Cortex of kidney (tissue), 1 donor: ENCODE results near the gene DMD.
"Not testable (repeated sequence)": the region's sequence is repeated elsewhere in the genome, so short reads cannot be mapped to it uniquely, and the experiment has no call there.

ENCODE experiments used
- DNase-seq: peaks from one replicate; lab custom pipeline; 2025; lab: John Stamatoyannopoulos, UW

DMD gene

DNA sequence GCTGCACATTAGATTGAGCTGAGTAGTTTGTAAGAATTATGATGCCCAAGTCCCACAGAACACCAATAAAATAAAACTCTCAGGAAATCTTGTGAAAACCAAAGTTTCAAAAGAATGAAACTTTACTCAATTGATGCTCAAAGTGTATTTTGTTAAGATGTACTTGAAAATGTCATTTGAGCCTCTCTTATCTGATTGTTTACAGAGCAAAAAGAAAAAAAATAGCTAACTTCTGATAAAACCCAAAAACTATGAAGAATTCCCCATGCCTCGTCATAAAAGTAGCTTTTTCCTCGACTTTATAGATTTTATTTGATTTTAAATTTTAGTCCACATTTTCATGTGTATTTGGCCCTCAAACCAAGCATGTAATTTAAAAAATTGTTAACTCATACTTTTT lies 1618.0 kb downstream of the DMD start:
- no peak for DNase-seq

DNA sequence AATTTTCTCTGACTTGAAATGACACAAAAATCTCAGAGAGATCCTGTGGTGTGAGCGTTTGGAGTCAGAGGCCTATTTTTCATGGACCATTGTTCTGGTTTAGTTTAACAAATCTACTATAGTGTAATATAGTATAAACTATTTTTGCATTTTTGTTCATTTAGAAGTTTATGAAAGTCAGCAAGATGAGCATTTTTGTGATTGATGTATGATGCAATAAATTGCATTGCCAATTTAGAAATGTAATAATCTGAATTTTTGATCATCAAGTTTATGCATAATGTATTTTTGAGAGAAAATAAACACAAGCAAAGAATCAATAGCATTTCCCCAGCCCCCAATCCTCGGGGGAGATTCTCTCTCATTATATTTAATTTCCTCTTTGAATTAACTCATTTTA lies 1620.0 kb downstream of the DMD start:
- DNase-seq = no peak

DNA sequence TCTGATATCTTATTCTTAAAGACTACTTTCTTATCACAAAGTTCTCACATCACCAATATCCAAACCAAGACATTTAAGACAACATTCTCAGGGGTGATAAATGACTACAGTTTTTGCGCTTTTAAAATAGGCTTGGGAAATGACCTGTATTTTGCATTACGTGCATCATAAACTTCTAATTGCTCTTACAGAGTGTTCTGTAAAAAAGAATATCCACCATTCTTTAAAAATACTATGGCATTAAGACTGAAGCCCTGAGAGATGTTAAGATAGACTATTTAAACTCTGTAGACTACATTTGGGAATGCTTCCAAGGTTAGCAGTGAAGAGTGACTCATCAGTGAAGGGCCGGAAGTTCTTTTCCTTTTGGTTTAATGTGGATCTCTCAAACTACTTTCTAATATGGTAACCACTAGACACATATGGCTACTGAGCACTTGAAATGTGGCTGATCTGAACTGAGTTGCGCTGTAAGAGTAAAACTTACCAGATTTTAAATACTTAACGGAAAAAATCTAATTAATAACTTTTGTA lies 1620.7 kb downstream of the DMD start:
- no peak for DNase-seq

DNA sequence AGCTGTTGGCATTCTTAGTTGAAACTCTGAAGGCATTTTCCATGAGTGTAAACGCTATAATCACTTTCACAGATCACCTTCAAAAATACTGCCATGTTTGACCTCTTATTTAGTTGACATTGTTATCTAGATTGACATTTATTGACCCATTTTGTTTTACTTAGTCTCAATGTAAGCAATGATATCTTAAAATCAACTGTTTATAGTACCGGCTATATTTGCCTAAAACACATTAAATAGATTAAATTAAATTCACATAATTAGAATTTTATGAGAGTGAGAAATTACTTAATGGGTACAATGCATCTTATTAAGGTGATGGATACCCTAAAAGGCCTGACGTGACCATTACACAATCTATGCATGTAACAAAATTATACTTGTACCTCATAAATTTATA lies 1621.8 kb downstream of the DMD start:
- no peak for DNase-seq

DNA sequence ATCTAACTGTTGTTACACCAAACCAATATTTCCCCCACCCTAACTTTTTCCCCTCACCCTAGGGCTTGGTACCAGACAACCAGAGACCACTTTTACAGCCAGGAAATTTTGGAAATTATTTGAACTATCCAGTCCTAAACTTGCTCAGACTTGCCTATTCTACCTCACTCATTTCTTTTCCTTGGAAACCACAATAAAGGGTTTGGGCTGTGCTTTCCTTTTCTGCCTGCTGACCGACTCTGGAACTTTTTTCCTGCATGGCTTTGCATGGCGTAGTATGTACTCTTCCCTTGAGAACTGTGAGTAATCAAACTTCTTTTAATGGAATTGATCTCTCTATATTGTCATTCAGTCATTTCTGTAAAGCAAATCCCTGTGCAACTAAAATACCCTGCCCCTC lies 1623.0 kb downstream of the DMD start:
- DNase-seq = no peak

DNA sequence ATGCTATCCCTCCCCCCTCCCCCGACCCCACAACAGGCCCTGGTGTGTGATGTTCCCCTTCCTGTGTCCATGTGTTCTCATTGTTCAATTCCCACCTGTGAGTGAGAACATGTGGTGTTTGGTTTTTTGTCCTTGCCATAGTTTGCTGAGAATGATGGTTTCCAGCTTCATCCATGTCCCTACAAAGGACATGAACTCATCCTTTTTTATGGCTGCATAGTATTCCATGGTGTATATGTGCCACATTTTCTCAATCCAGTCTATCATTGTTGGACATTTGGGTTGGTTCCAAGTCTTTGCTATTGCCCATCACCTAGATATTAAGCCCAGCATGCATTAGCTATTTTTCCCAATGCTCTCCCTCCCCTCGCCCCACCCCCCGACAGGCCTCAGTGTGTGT lies 1627.5 kb downstream of the DMD start:
- DNase-seq = not testable (repeated sequence)

DNA sequence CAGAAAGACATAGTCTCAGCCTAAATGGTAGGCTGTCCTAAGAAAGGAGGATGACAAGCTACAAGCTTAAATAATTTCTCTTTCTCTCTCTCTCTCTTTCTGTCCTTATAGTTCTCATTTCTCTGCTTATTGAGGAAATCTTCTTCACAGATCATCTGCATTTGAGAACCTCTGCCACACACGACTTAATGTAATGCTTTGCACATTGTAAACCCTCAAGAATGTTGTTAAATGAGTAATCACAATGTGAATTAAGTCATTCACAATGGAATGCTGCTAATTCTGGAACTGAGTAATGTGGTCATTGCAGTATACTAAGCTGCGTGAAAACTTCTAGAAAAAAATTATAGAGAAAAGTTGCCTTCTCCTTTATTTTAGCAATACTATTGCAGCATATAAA lies 1630.6 kb downstream of the DMD start:
- DNase-seq = no peak

DNA sequence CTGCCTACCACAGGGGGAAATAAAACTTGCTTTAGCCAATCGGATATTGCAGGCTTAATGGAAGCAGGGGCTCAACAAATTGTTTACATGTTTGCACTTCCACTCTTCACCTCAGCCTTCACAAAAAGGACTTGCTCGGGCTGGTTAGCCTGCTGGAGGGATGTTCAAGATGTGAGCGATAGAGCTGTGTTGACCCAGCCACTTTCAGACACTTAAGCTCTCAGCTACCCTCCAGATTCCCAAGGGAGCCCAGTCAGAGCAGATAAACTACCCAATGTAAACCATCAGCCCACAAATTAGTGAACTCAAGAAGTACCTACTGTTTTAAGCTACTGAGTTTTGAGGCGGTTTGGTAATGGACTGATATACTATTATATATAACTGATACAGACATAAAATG lies 1631.1 kb downstream of the DMD start:
- no peak for DNase-seq

DNA sequence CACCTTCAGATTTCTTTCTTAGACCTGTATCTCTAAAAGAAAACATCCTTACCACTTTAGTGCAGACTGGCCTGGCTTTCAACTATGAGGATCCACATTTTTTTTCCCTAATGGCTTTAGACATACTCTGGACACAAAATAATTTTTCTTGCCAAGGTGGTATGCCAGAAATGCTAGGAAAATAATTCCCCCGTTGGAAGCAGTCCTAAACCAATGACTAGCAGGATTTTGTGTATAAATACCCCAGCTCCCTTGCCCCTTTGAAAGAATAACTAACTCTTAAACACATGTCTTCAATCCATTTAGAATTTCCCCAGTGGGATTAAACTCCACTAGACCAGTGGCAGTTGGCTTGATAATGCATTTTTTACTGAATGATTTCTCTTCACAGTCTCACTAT lies 1639.0 kb downstream of the DMD start:
- DNase-seq = no peak

DNA sequence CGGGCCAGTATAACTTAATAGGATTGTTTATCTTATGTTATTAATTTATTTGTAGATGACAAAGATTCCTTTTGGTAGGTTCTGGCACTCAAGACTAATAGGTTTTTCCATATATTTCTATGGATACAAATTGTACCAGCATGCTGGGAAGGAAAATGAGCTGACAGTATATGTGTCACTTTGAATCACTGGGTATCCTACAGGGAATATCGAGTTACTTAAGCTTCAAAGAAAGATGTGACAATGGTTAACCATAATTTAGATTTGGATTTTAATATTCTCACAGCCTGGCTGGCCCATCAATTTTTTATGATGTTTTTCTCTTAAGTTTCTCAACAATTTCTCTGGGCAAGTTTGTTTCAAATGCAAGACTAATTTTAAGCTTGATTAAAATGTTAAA lies 1640.7 kb downstream of the DMD start:
- no peak for DNase-seq

DNA sequence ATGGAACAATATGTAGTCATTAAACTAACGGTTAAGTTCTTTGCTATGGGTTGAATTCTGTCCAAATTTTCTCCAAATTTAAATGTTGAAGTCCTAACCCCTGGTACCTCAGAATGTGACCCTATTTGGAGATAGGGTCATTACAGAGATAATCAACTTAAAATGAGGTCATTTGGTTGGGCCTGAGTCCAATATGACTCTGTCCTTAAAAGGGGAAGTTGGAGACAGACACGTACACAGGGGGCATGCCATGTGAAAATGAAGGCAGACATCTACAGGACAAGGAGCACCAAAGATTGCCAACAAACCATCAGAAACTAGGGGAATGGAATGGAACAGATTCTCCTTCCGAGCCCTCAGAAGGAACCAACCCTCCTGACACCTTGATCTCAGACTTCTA lies 1647.6 kb downstream of the DMD start:
- no peak for DNase-seq

DNA sequence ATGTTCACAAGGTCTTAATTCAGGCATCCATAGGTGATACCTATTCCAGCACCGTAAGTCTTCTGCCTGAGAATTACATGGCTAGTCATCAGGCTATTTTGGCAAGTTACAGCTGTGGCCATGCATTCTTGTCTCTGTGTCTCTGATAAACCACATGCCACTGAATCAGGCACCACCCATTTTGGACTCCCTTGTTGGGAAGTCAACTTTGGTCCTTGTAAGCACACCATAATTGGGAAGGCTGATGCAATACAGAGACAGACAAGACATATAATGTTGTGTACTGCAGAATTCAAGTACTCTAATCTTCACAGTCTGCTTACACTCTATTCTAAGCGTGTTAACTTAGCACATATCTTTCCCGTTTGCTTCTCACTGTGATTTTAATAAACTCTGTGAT lies 1655.8 kb downstream of the DMD start:
- DNase-seq = no peak

DNA sequence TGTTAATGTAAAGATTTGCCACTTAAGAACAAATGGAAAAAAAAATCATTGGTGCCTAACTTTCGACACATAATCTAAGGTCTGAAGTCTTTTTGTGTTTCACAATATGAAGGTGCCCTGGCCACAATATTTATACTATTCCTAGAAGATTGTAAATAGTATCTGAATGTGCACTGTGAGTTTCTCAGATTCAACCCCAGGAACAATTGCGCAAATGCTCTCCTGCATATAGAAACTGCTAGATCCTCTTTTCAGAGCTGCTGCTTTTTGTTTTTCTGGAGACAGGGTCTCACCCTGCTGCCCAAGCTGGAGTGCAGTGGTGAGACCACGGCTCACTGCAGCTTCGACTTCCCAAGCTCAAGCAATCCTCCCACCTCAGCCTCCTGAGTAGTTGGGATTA lies 1659.4 kb downstream of the DMD start:
- no peak for DNase-seq

DNA sequence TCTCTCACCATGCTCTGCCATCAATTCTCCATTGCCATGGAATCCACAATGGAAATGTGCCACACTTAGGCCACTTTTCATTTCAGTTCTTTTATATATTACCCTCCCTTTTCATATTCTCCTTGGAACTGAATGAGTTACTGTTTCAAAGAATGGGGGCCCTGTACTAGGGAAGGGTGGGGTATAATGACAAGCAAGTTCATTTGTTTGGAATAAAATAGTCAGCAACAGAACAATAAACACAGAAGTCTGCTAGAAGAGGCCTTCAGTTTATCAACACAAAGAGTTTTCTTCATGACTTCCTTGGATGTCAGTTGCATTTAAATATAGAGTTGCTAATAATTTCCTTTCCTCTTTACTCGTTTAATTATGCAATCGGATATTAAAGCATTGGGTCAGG lies 1661.2 kb downstream of the DMD start:
- DNase-seq = no peak

DNA sequence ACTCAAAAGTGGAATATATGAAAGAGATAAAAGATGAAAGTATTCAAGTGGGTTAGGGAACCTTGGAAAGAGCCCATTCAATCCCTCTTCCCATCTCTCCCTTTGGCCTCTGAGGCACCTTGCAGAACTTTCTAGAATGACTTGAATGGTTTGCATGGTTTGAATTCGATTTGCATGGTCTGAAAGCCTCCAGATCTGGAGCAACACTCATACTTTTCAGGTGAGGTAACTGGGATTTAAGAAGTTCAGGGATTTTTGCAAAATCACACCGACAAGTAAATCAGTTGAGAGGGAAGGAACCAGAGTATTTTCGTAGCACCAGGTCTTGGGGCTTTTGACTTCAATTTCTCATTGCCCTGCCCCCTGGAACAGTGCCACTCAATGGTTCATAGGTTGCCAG lies 1663.5 kb downstream of the DMD start:
- no peak for DNase-seq

DNA sequence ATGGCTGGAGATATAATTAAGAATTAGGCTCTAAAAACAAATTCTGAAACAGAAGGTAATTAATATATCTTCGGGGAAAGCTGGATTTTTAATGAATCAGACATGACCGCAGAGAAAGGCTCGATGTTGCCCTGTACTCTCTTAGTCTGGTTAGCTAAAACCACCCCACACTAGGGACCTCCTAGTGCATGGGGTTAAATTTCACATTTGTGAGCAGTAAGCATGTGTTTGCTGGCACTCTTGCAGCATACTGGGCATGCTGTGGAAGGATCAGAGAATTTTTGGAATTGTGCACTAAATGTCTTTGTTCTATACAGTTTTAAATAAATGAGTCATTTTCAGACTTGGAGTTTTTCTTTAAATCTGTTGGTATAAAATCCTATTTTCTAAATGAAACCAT lies 1663.9 kb downstream of the DMD start:
- DNase-seq = no peak

DNA sequence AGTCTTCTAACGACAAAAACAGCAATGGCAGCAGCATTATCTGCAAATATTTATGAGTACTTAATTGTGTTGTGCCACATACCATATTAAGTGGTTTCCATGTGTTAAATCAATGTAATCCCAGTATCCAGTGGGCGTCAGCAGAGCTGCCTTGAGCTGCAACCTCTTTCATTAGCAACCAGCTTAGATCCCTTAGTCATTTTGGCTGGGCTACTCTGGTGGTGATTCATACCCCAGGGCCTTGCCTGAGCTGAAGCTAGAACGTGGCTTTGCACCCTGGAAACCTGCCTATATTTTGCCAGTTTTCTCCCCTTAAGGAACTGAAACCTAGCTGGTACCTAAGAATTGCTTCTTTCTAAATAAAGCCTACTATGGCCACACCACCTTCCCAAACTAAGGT lies 1665.2 kb downstream of the DMD start:
- no peak for DNase-seq

DNA sequence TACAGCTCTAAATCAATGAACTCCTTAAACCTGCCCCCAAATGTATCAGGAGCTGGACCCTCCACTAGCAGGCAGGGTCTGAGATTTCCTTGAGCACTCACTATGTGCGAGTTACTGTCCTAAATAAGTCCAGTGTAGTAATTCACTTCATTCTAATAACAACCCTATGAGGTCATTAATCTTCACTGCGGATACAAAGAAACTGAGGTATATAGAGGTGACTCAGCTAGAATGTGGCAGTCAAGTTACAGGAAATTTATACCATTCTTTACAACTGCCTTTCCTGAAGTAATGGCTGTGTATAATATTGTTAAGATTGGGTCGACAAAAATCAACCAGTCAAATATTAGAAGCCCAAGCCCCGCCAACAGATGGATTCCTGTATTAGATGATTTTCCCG lies 1665.6 kb downstream of the DMD start:
- DNase-seq = no peak

DNA sequence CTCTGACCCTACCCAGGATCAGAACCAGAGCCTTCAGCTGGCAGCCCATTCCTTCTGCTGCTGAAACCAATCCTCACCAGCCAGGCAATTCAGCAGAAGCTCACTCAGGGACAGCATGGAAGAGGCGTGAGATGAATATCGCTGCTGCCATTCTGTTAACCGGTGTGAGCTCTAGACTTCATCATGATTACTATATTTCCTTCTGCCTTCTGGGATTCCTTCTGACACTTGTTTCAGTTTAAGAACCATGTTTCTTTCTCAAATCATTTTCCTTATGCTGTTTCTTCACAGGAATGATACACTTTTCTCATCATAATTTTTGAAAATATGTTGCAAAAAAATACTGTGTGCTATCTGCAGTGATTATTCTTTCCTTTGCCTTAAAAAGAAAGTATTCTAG lies 1666.2 kb downstream of the DMD start:
- DNase-seq = no peak

DNA sequence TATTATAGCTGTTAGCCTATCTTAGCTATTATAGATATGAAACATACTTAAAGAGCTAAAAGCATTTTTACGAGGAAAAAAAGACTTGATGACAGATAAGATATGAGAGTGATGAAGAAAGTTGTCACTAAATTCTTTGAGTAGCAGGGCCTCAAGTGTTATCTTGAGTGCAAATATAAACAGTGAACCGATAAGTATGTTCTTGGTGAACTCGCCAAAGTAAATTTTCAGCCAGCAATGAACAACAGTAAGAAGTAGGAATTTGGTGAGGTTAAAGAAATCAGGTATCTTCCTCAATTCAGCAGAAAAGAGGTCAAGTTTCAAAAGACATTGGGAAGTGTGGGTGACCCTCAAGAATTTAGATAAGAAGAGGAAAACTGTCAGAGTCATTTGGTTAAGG lies 1667.7 kb downstream of the DMD start:
- DNase-seq = no peak

DNA sequence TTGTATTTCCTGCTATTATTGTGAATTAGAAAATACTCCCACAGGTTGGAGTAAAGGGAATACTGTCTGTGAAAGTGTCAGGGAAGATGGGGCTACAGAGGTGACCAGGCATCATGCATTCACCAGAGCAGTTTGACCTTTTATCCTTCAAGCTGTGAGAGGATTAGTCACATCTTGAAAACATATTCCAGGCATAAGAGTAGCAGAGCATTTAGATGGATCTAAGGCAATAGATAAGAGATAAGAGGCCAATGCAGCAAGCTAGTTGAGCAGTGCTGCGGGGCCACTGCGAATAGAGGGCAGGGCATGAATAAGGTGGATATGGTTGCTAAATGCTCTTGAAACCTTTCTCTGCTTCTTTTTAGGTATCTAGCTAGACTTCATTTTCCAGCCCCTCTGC lies 1668.8 kb downstream of the DMD start:
- DNase-seq = no peak

DNA sequence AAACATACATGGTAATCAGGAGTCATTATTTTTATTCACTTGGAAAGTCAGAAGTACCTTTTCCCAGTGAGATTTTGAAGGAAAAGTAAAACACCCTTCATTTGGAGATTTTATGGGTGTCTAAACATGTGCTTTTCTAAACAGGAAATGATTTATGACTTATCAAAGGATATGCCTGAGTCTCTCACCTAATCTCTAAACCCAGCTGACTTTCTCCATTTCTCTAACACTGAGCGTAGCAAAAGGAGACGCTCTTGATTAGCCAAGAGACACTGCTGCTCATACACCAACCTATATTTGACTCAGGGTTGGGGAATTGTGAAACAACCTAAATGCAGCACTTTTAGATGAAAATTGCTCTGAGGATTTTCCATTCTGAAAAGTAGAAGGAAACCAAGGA lies 1671.0 kb downstream of the DMD start:
- no peak for DNase-seq

DNA sequence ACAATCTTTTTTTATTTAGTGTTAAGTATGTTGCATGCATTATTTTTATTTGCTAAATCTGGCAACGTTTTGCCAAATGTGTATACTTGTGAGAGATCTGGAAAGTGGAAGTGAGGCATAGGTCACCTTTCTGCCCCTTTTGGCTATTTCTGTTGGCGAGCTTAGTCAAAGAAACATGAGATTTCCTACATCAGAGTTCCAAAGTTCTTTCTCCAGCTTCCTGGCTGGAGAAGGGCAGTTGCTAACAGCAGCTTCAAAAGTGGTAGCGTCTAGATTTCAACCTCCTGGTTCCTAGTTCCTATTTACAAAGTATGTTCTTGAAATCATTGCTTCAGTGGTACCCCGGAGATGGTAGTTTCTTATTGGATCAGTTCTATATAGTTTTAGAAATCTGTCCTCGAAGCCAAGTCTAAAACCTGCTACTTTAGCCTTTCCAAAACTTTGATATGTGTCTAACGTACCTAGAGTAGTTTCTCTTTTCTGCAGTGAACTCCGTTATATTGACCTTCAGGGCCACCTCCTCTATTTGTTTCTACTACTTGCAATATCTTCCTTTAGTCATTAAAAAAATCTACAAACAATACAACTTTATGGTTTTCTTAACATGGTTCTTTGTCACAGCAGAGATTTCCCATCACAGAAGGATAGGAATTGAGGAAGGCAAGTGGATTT lies 1683.8 kb downstream of the DMD start:
- DNase-seq = no peak

DNA sequence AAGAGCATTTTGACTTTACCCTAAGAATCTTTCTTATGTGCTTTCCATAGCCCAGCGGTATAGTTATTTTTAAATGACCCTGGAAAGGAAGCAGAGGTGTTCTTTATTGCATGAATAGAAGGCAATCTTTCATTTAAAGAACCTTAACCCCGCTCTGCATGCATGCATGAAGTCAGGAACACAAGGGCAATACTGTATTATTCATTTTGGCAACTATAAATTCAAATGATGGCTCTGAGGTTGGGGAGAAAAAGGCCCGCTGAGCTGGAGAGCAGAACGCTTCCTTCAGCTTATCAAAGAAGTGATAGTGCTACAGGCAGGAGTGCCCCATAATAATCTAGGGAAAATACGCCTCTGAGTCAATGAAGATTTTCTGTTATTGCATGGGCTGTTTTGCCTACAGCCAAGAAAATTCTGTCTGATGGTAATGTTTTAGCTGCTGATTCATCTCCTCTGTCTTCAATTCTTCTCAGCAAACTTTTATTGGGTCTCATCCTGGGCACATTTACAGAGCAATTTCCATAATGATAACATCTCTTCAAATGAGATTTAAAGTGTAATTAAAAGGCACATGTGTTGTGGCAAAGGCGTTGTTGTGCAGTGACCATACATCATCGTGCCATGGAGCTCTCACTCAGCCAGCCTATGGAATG lies 1687.3 kb downstream of the DMD start:
- no peak for DNase-seq
